ENCODE data around the gene SULF2.

- TF ChIP-seq, protein P1, sequence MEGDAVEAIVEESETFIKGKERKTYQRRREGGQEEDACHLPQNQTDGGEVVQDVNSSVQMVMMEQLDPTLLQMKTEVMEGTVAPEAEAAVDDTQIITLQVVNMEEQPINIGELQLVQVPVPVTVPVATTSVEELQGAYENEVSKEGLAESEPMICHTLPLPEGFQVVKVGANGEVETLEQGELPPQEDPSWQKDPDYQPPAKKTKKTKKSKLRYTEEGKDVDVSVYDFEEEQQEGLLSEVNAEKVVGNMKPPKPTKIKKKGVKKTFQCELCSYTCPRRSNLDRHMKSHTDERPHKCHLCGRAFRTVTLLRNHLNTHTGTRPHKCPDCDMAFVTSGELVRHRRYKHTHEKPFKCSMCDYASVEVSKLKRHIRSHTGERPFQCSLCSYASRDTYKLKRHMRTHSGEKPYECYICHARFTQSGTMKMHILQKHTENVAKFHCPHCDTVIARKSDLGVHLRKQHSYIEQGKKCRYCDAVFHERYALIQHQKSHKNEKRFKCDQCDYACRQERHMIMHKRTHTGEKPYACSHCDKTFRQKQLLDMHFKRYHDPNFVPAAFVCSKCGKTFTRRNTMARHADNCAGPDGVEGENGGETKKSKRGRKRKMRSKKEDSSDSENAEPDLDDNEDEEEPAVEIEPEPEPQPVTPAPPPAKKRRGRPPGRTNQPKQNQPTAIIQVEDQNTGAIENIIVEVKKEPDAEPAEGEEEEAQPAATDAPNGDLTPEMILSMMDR (conservative IDR thresholded peaks at IDR 0.05; ENCODE audit: low read depth, low read length), result no peak
- no peak for TF ChIP-seq EZH2 (IDR thresholded peaks at IDR 0.05; ENCODE audit: borderline replicate concordance, low read depth, low read length, poor library complexity, severe bottlenecking)
These were observed 40.5 kb downstream of the SULF2 start for GRCh38 chr20:47744803-47745202.
